T-helper 1 cell treated with Interleukin-12 subunit alpha and Interleukin-12 subunit beta and Interleukin-4 antibody, amounts not matched to agents 30 ng/mL and 1 ng/mL, for 36 hours (primary cell): ENCODE data around the gene LINS1. TPM values are rescaled to one million over a fixed set of nuclear protein-coding genes. Genes with fewer than 3 reads are reported as not detected.

Experiments used
- intact Hi-C: fragments of 100-400 bp; cut with micrococcal nuclease; formaldehyde crosslinking; loops from one replicate; pipeline ENCODE4 v1.15.1; 2024
- total RNA-seq: library from RNA; stranded (reverse); gene quantifications from 2 replicates; pipeline ENCODE4 v1.2.3, GENCODE V29; 2022

Gene LINS1
- total RNA-seq, 1 donor from 2014 or later = 98.8 TPM

- intact Hi-C loops = no loop called here
Measured at GRCh38 chr15:100565591-100565990, 36.4 kb downstream of the LINS1 start.

DNA sequence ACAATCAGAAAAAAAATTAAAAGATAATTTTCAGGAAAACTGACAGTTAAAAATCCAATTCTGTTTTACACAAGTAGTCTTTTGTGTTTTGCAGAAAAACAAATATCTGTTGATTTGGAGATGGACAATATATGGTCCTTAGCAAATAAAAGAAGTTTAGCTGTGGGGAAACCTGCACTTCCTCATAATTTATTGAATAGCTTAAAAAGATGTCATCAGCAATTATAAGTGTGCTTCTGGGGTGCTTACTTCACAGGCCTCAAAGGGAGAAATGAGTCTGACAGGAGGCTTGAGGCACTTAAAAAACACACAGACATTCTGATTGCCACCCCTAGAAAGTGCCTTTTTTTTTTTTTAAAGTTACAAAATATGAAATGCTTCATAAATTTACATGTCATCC is 41.7 kb downstream of the LINS1 start:
- intact Hi-C loops = no loop called here

- intact Hi-C loops = no loop called here
Measured at GRCh38 chr15:100559330-100559729, 42.7 kb downstream of the LINS1 start.

GRCh38 chr15:100558771-100559254 is 43.2 kb downstream of the LINS1 start:
- intact Hi-C loops = no loop called here

DNA sequence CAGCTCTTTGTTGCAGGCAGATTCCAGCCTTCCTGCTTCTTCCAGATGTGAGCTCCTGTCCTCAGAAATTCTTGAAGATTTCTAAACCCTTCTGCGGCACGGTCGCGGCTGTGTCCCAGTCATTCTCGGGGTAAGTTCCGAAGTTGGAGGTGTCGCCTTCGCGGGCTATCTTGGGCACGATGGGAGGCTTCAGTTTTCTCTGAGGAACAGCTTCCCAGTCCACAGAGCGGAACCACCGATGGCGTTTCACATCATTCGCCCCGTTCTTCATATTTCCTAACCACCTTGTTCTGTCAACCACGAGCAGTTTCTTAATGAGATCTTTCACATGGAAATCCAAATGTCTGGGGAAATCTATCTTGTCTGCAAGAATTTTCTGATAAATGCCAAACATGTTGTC is 48.5 kb downstream of the LINS1 start:
- intact Hi-C loops = no loop called here

DNA sequence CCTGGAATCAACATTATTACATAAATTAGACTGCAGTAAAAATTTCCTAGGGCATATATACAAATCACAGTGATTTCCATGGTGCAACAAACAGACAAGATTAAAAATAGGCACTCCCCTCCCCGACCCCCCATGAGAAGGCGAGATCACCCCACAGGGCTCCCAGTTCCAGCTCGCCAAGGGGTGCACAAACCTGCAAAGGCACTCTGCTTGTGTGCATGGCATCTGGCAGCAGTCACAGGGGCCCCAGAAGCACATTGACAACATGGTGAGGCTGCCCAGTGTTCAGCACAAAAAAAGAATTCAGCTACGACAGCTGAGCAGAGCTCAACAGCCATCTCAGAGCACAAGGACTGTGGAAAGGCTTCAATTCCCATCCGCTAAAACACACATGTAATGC is 54.0 kb downstream of the LINS1 start:
- intact Hi-C loops = no loop called here

GRCh38 chr15:100544946-100545345 is 57.0 kb downstream of the LINS1 start:
- intact Hi-C loops = no loop called here

DNA sequence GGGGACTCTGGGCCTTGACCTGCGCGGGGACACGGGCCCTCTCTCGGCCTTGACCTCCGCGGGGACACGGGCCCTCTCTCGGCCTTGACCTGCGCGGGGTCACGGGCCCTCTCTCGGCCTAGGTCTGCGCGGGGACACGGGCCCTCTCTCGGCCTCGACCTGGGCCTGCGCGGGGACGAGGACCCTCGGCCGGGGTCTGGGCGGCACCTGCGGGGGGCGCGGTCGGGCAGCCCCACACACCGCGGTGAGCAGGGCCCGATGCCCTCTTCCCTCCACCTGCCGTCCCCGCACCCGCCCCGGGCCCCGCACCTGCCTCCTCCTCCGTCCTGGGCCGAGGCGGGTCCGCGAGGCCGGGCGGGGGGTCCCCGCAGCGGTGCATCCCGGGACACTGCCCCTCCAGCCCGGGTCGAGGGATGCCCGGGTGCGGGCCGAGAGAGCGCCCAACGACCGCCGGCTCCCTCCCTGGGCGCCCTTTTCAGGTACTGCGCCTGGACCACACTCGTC is 57.6 kb downstream of the LINS1 start:
- intact Hi-C loops = no loop called here

- intact Hi-C loops = no loop called here
Measured at GRCh38 chr15:100542290-100542689, 59.7 kb downstream of the LINS1 start.

- intact Hi-C loops = no loop called here
Measured at GRCh38 chr15:100537331-100537730, 64.7 kb downstream of the LINS1 start.

- intact Hi-C loops = no loop called here
Measured at GRCh38 chr15:100536733-100537132, 65.3 kb downstream of the LINS1 start.

- intact Hi-C loops = no loop called here
Measured at GRCh38 chr15:100533886-100534285, 68.1 kb downstream of the LINS1 start.

DNA sequence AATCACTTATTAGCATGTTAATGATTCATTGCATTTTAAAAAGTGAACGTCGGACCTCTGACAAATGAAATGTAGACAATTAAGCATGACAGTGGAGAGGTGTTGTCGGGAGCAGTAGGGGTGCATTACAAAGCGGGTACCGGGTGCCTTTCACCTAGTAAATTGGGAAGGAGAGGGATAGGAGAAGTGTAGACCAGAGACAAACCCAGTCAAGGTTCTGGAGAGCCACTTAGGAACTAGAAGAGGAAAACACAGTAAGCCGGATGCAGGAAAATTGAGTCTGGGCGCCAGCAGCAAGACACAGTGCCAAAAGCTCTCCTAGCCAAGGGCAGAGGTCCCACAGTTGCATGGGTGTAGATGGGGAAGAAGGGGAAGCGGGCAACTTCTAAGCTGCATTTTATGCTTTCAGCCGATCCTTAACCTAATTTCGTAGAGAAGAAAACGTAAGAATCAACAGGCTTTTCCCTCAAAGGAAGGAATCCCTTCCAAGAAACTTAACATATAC is 70.1 kb downstream of the LINS1 start:
- intact Hi-C loops = no loop called here

- intact Hi-C loops = no loop called here
Measured at GRCh38 chr15:100531204-100531603, 70.8 kb downstream of the LINS1 start.

- intact Hi-C loops = no loop called here
Measured at GRCh38 chr15:100529556-100529955, 72.4 kb downstream of the LINS1 start.

DNA sequence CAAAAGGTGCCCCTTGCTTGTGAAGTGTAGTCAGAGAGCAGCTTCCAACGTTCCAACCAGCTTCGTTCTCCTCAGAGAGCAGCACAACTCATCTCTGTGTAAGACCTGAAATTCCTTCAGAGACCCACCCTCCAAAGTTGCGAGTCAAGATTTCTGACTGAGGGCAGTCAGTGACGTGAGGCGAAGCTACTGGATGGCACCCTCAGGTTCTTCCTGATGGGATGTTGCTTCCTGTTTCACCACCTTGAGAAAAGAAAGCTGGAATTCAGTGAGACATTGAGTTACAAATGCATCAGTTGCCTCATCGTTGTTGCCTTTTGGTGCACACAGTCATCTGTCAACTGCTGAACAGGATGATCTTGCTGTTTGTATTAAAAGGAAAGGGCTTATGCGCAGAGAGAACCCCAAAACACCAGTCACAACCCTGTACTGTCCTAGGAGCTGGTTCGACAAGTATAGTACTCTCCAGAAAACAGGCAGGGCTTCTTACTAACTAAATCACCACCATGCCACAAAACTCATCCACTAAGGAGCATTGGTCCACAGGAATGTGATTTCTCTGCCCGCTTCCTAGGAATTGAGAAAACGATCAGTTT is 73.1 kb downstream of the LINS1 start, which contains the start of gene CERS3:
TSS of gene CERS3 (minus strand) at position 118 of the 596 bp plus-strand sequence. CDS start 27,101 bp downstream, outside the sequence.
- intact Hi-C loops = no loop called here

DNA sequence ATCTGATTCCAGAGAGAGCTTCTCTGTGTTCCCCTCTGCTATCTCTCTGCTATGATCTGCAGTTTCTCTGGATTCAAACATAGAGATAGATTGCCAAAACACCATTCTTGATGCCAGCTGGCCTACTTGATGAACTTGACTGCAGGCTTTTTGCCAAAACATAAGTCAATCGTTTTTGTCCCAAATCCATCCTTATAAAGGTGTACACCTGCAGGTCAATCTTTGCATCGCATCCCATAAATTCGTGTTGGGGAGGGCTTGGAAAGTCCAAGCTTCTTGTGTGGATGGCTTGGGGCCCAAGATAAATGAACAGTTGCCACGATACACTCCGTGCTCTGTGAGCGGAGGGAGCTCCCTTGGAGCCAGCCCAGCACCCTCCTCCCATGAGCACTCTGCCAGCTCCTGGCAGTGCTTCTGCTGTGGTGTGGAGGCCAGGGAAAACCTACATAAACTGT is 75.9 kb downstream of the LINS1 start:
- intact Hi-C loops = no loop called here

- intact Hi-C loops = no loop called here
Measured at GRCh38 chr15:100525436-100525835, 76.5 kb downstream of the LINS1 start.

GRCh38 chr15:100524326-100524725 is 77.7 kb downstream of the LINS1 start:
- intact Hi-C loops = loop anchor here (5.0 kb wide), 1 partner anchor 48 kb away; no protein-coding TSS in a partner anchor

DNA sequence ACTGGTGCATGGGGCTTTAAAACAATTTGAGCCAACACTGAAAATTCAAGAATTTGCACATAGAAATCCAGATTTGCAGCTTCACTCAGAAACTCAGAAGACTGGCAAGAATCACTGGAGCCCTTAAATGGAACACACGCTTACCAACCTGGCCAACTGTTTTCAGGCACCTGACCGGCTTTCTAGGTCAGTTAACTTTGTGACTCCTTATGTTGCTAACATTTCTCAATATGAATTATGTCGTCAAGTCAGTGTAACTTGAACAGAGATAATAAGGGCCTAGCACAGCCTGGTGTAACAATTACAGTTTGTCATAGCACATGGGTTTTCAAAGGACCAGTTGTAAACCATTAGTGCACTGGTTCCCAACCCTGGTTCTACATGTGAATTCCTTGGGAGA is 80.1 kb downstream of the LINS1 start:
- intact Hi-C loops = loop anchor here (5.0 kb wide), 1 partner anchor 50 kb away; no protein-coding TSS in a partner anchor

- intact Hi-C loops = loop anchor here (5.0 kb wide), 1 partner anchor 52 kb away; no protein-coding TSS in a partner anchor
Measured at GRCh38 chr15:100520132-100520921, 81.7 kb downstream of the LINS1 start.

DNA sequence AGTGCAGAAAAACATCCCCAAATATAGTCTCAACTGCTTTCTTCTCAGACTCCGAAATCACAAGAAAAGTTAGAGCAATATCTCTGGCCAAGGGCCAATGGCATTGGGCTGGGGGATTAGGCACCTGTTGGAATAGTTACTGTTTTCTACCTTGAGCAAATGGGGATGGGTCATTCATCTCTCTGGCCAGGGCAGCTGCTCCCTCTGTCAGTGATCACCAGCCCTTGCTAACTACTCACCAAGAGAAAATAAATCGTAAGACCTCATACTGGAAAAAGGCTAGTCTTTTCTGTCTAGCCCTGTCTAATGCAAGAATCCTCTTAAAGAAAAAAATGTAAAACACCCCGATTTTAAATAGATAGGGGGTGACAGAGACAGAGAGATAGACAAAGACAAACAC is 84.1 kb downstream of the LINS1 start:
- intact Hi-C loops = no loop called here
